Activated CD4-positive, alpha-beta memory T cell treated with anti-CD3 and anti-CD28 coated beads for 36 hours (primary cell): ENCODE data around the gene CAMK2B. TPM values are rescaled to one million over a fixed set of nuclear protein-coding genes. Genes with fewer than 3 reads are reported as not detected.

ENCODE experiments used
- CTCF ChIA-PET: fragments of 350-600 bp; sonication (Branson Sonifier 250); formaldehyde crosslinking; loops from one replicate; lab custom pipeline; 2021; ENCODE audit warnings: antibody characterized with exemption, inconsistent platforms; lab: Charles Lee
- POLR2A ChIA-PET: fragments of 350-600 bp; sonication (Branson Sonifier 250); formaldehyde crosslinking; loops from one replicate; lab custom pipeline; 2021; ENCODE audit warnings: antibody characterized with exemption; lab: Charles Lee
- DNase-seq: peaks from one replicate; pipeline ENCODE4 v3.0.0-alpha.2; 2020
- H3K27ac Mint-ChIP-seq: one replicate; pipeline ENCODE4 v1.8.0; 2021; ENCODE audit warnings: mixed read lengths
- H3K27me3 Mint-ChIP-seq: one replicate; pipeline ENCODE4 v1.8.0; 2021; ENCODE audit warnings: mixed read lengths
- H3K36me3 Mint-ChIP-seq: one replicate; pipeline ENCODE4 v1.8.0; 2021; ENCODE audit warnings: mixed read lengths
- H3K4me1 Mint-ChIP-seq: one replicate; pipeline ENCODE4 v1.8.0; 2021; ENCODE audit warnings: low read depth, mixed read lengths
- H3K4me3 Mint-ChIP-seq: one replicate; pipeline ENCODE4 v1.8.0; 2021; ENCODE audit warnings: mild to moderate bottlenecking, mixed read lengths
- H3K9me3 Mint-ChIP-seq: one replicate; pipeline ENCODE4 v1.8.0; 2021; ENCODE audit warnings: mixed read lengths
- intact Hi-C: fragments of 100-400 bp; cut with micrococcal nuclease; formaldehyde crosslinking; loops from one replicate; pipeline ENCODE4 v1.15.1; 2023
- total RNA-seq, 2 experiments: library from RNA; stranded (reverse); gene quantifications; one replicate each; pipeline ENCODE4 v1.2.3, GENCODE V29; 2021

Gene CAMK2B
- total RNA-seq, 2 experiments from 2014 or later = 0.46 to 0.76 TPM

DNA sequence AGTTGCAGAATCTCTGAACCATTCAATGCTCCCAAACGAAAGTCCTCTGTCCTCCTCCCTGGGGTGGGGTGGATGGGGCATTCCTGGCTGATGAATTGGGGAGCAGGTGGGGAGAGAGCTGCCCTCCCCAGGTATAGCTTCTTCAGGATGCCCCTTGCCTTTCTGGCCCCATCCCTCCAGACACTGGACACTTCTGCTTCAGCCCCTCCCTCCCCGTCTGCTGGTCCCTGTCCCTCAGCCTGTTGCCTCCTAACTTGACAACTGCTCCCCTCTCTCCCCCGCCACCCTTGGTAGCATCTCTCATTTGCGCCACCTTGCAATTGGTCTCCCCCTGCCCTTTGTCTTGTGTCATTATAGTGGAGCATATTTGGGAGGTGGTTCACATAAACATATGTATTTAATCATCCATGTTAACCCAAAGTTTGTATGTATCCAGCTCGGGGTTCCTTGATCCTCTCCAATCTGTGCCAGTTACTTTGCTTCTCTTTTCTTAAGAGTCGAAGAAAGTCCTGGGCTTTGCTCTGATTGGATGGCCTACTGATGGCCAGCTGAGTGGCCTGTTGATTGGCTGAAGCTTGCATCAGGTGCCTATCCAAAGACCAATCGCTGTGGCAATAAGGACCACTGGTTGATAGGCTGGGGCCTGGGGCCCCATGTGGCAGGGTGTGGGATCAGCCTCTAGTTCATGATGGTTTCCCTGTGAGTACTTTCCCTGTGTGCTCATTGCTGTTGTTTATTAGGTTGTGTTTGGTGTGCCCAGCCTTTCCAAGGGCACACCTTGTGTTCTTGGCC, 132.2 kb downstream of the CAMK2B start:
- ChIA-PET POLR2A (interaction anchor here (0.6 kb wide), 1 partner anchor 112 kb away, joined by 3 read pairs; no protein-coding TSS in a partner anchor), CTCF (no interaction called here)
- Mint-ChIP-seq H3K4me1 (peaks cover 6% of the 10 kb centered on the region), H3K27me3 (peaks cover 9% of the 10 kb centered on the region), H3K4me3 (no peak overlapping the region), H3K36me3 (no peaks in the 10 kb centered on the region), H3K27ac (no peak overlapping the region), H3K9me3 (no peaks in the 10 kb centered on the region)
- intact Hi-C loops = no loop called here
- DNase-seq = no peak

DNA sequence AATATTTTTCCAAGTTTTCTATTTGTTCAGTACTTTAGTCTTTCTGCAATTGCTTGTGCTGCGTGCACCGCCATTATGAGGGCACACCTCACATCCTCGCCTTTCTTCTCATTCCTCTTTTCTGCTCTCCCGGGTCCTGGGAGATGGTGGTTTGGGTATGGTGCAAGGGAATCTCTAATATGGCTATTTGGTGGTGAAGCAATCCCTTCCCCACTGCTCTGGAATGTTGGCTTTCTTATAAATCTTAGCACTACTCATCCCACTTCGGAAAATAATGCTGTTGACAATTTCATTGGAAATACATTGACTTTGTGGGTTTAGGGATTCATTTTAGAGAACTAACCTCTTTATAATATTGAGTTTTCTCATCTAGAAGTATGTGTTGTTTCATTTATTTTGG, 134.2 kb downstream of the CAMK2B start:
- Mint-ChIP-seq H3K4me3 (no peak overlapping the region), H3K27ac (no peak overlapping the region), H3K4me1 (peaks cover 6% of the 10 kb centered on the region), H3K36me3 (no peaks in the 10 kb centered on the region), H3K9me3 (no peaks in the 10 kb centered on the region), H3K27me3 (no peaks in the 10 kb centered on the region)
- POLR2A ChIA-PET = no interaction called here
- CTCF ChIA-PET = no interaction called here
- intact Hi-C loops = no loop called here
- DNase-seq = no peak

- ChIA-PET POLR2A (no interaction called here), CTCF (no interaction called here)
- H3K4me1 Mint-ChIP-seq = peaks cover 6% of the 10 kb centered on the region
- no peaks in the 10 kb centered on the region for H3K27me3 Mint-ChIP-seq
- H3K27ac Mint-ChIP-seq = no peak overlapping the region
- no peaks in the 10 kb centered on the region for H3K9me3 Mint-ChIP-seq
- H3K36me3 Mint-ChIP-seq = no peaks in the 10 kb centered on the region
- intact Hi-C loops = no loop called here
- no peak for DNase-seq
- no peak overlapping the region for H3K4me3 Mint-ChIP-seq
These were observed 135.2 kb downstream of the CAMK2B start for GRCh38 chr7:44189993-44190872.

DNA sequence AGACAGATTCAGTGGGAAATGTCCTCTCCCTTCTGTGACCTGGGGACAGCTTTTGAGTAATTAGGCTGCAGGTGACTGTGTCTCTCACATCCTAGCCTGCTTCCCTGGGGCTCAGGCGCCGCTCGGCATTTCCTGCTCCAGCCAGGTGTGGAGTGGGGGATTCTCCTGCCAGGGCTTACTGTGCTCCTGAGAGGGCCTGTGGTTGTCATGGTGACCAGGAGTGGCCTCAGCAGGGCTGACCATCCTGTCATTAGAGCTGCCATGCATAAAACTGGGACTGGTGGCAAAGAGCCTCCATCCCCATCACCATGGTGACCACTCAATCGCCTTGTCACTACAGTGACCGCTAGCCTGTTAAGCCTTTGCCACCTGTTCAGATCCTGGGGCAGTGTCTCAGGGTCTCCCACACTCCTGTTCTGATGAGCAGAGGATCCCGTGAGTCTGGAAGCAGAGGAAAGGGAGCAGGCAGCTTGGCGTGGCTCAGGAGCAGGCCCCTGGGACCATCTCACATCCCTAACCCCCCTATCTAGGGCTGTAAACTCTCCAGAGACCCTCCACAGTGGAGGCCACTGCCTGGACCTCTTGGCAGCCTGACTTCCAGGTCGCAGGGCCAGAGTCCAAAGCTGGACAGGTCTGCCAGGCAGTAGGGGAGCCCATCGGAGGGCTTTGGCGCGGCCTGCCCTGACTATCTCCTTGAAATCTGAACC, 136.0 kb downstream of the CAMK2B start, which contains the start of gene GCK:
TSS of gene GCK (minus strand) at position 154 of the 707 bp plus-strand sequence. CDS start 486 bp downstream, outside the sequence.
- ChIA-PET CTCF (no interaction called here), POLR2A (no interaction called here)
- Mint-ChIP-seq H3K27me3 (no peaks in the 10 kb centered on the region), H3K9me3 (no peaks in the 10 kb centered on the region), H3K27ac (no peak within 1 kb of the TSS), H3K4me3 (no peak within 1 kb of the TSS), H3K36me3 (no peaks in the 10 kb centered on the region), H3K4me1 (peaks cover 6% of the 10 kb centered on the region)
- intact Hi-C loops = no loop called here
- no peak for DNase-seq

- Mint-ChIP-seq H3K27ac (no peak overlapping the region), H3K4me3 (no peak overlapping the region), H3K36me3 (no peaks in the 10 kb centered on the region), H3K27me3 (no peaks in the 10 kb centered on the region), H3K9me3 (no peaks in the 10 kb centered on the region), H3K4me1 (no peaks in the 10 kb centered on the region)
- ChIA-PET CTCF (no interaction called here), POLR2A (no interaction called here)
- intact Hi-C loops = no loop called here
- DNase-seq = no peak
These were observed 136.7 kb downstream of the CAMK2B start for GRCh38 chr7:44188480-44189225.

GRCh38 chr7:44187636-44188416, 137.6 kb downstream of the CAMK2B start:
- intact Hi-C loops = no loop called here
- no peaks in the 10 kb centered on the region for H3K27me3 Mint-ChIP-seq

GRCh38 chr7:44186736-44187135, 138.7 kb downstream of the CAMK2B start:
- Mint-ChIP-seq H3K27me3 (peaks cover 5% of the 10 kb centered on the region), H3K36me3 (no peaks in the 10 kb centered on the region), H3K4me1 (no peaks in the 10 kb centered on the region), H3K9me3 (peaks cover 7% of the 10 kb centered on the region), H3K4me3 (no peak overlapping the region), H3K27ac (no peak overlapping the region)
- DNase-seq = no peak
- intact Hi-C loops = no loop called here
- ChIA-PET CTCF (interaction anchor here (0.6 kb wide), 1 partner anchor 908 kb away, joined by 3 read pairs; no protein-coding TSS in a partner anchor), POLR2A (no interaction called here)

More at GRCh38 chr7:44187636-44188416, 137.6 kb downstream of the CAMK2B start:
- POLR2A ChIA-PET = no interaction called here
- no peaks in the 10 kb centered on the region for H3K36me3 Mint-ChIP-seq
- no peak for DNase-seq
- H3K9me3 Mint-ChIP-seq = peaks cover 4% of the 10 kb centered on the region
- no peaks in the 10 kb centered on the region for H3K4me1 Mint-ChIP-seq
- no peak overlapping the region for H3K4me3 Mint-ChIP-seq
- H3K27ac Mint-ChIP-seq = no peak overlapping the region
- CTCF ChIA-PET = no interaction called here

GRCh38 chr7:44185729-44186128, 139.7 kb downstream of the CAMK2B start:
- CTCF ChIA-PET = no interaction called here
- no peak for DNase-seq
- no peak overlapping the region for H3K4me3 Mint-ChIP-seq

GRCh38 chr7:44184873-44185446, 140.4 kb downstream of the CAMK2B start:
- Mint-ChIP-seq H3K9me3 (peaks cover 7% of the 10 kb centered on the region), H3K27me3 (peaks cover 5% of the 10 kb centered on the region), H3K4me1 (no peaks in the 10 kb centered on the region), H3K36me3 (no peaks in the 10 kb centered on the region), H3K4me3 (no peak overlapping the region), H3K27ac (no peak overlapping the region)
- no peak for DNase-seq
- intact Hi-C loops = no loop called here
- ChIA-PET POLR2A (no interaction called here), CTCF (no interaction called here)

More at GRCh38 chr7:44185729-44186128, 139.7 kb downstream of the CAMK2B start:
- H3K9me3 Mint-ChIP-seq = peaks cover 7% of the 10 kb centered on the region
- no peaks in the 10 kb centered on the region for H3K4me1 Mint-ChIP-seq
- no peak overlapping the region for H3K27ac Mint-ChIP-seq
- H3K36me3 Mint-ChIP-seq = no peaks in the 10 kb centered on the region
- intact Hi-C loops = no loop called here
- POLR2A ChIA-PET = no interaction called here
- peaks cover 5% of the 10 kb centered on the region for H3K27me3 Mint-ChIP-seq

DNA sequence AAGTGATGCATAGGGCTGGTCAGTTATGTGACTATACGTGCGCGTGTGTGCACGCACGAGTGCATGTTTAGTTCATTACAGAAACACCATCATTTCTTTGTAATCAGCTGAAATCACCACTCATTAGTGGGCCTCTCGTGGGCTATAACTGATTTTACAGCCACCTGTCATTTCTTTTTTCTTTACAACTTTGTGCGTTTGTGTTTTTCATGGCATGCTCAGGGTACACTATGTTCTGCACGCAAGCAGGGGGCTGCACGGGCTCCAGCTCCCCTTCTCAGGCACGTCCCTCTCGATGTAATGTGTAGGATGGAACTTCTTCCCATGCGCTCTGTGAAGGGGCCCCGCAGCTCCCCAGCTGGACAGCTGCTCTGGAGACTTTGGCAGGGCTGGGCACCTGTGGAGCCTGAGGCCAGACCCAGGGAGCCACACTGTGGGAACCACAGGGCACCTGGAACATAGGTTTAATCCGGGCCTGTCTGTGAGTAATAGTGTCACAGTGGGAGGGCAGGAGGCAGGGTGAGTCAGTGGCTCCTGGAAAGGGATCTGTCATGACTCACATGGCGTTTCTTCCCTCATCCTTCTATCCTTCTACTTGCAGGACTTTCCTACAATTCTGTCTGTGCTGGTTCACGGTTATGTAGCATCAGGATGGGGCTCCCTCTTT, 141.1 kb downstream of the CAMK2B start:
- no peak overlapping the region for H3K4me3 Mint-ChIP-seq
- H3K27me3 Mint-ChIP-seq = peaks cover 5% of the 10 kb centered on the region
- H3K27ac Mint-ChIP-seq = no peak overlapping the region
- ChIA-PET CTCF (no interaction called here), POLR2A (no interaction called here)
- DNase-seq = no peak
- no peaks in the 10 kb centered on the region for H3K36me3 Mint-ChIP-seq
- intact Hi-C loops = no loop called here
- no peaks in the 10 kb centered on the region for H3K4me1 Mint-ChIP-seq
- H3K9me3 Mint-ChIP-seq = peaks cover 7% of the 10 kb centered on the region
